LNCaP clone FGC (cell line): Measurements from ENCODE around the gene GABRA5.

Experiments
- DNase-seq: peaks from one replicate; pipeline ENCODE4 v3.0.0-alpha.2; 2011; ENCODE audit warnings: low read depth
- H3K4me3 ChIP-seq: 2 replicates; pipeline ENCODE4 v1.5.1; 2011; ENCODE audit warnings: mild to moderate bottlenecking, low read depth, low read length, control low read depth
- CTCF ChIP-seq: IDR thresholded peaks from 2 replicates; pipeline ENCODE4 v1.5.1; 2012; ENCODE audit warnings: mild to moderate bottlenecking; ENCODE audit not compliant: control insufficient read depth, insufficient read depth; ENCODE audit errors: extremely low read depth

Gene GABRA5

GRCh38 chr15:26844901-26845300 lies 22.0 kb upstream of the GABRA5 start:
- no peak for DNase-seq

GRCh38 chr15:26848498-26848897 lies 18.4 kb upstream of the GABRA5 start:
- no peak for DNase-seq
- no peak overlapping the region for H3K4me3 ChIP-seq
- no peak for TF ChIP-seq CTCF

More at GRCh38 chr15:26844901-26845300, 22.0 kb upstream of the GABRA5 start:
- H3K4me3 ChIP-seq, result no peak overlapping the region
- TF ChIP-seq CTCF, result no peak

- DNase-seq, result no peak
- H3K4me3 ChIP-seq, result no peak overlapping the region
- TF ChIP-seq CTCF, result no peak
Measured at GRCh38 chr15:26850161-26850560, 16.7 kb upstream of the GABRA5 start.

GRCh38 chr15:26852980-26853379 lies 13.9 kb upstream of the GABRA5 start:
- DNase-seq, result no peak
- TF ChIP-seq CTCF, result no peak
- no peak overlapping the region for H3K4me3 ChIP-seq

- DNase-seq, result no peak
- H3K4me3 ChIP-seq, result no peak overlapping the region
- no peak for TF ChIP-seq CTCF
Measured at GRCh38 chr15:26854435-26854834, 12.4 kb upstream of the GABRA5 start.

- H3K4me3 ChIP-seq, result no peak overlapping the region
- TF ChIP-seq CTCF, result peak; percentile 80
- DNase-seq, result no peak
Measured at GRCh38 chr15:26864664-26865191, 2.1 kb upstream of the GABRA5 start.

GRCh38 chr15:26867200-26868007 lies 542 bp downstream of the GABRA5 start:
- no peak for DNase-seq
- peak overlapping the region; percentile 25; the same call in 1 of the 2 replicates for H3K4me3 ChIP-seq
- TF ChIP-seq CTCF, result no peak
